ENCODE measurements around the gene STX18. TPM values are rescaled to one million over a fixed set of nuclear protein-coding genes. Genes with fewer than 3 reads are reported as not detected.

The STX18 gene
- total RNA-seq, 1 experiment from 2014 or later: 32.7 TPM

DNA sequence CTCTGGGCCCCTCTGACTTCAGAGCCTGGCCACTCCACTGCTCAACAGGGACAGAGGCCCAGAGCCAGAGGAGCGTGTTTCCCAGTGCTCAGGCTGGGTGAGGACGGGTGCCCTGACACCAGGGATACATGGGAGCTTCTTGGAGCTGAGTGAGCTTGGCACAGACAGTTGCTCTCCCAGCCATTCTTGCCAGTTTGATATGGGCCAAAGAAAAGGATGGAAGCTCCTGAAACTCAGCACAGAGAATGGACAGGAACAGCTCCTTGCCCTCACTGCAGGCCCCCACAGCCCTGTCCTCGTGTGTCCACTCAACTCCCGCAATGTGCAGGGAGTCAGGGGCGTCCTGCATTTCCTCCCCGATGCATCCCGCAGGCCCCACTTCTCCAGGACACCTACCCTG lies 116.2 kb downstream of the STX18 start:
- Mint-ChIP-seq H3K36me3 (ENCODE audit: insufficient read depth, unreplicated experiment) (peaks cover 23% of the 10 kb centered on the region), H3K27ac (ENCODE audit: low read depth, unreplicated experiment) (no peak overlapping the region), H3K9me3 (ENCODE audit: unreplicated experiment) (no peaks in the 10 kb centered on the region), H3K4me3 (ENCODE audit: unreplicated experiment) (no peak overlapping the region), H3K27me3 (ENCODE audit: insufficient read depth, unreplicated experiment) (no peaks in the 10 kb centered on the region), H3K4me1 (ENCODE audit: insufficient read depth, unreplicated experiment) (peaks cover 4% of the 10 kb centered on the region)
- no peak for DNase-seq (ENCODE audit: unreplicated experiment)
- ChIA-PET POLR2A (no interaction called here), CTCF (interaction anchor here (1.0 to 1.2 kb wide), 3 partner anchors 13 to 63 kb away, joined by 3 to 4 read pairs (median 4); no protein-coding TSS in a partner anchor)
- TF ChIP-seq, protein P1, sequence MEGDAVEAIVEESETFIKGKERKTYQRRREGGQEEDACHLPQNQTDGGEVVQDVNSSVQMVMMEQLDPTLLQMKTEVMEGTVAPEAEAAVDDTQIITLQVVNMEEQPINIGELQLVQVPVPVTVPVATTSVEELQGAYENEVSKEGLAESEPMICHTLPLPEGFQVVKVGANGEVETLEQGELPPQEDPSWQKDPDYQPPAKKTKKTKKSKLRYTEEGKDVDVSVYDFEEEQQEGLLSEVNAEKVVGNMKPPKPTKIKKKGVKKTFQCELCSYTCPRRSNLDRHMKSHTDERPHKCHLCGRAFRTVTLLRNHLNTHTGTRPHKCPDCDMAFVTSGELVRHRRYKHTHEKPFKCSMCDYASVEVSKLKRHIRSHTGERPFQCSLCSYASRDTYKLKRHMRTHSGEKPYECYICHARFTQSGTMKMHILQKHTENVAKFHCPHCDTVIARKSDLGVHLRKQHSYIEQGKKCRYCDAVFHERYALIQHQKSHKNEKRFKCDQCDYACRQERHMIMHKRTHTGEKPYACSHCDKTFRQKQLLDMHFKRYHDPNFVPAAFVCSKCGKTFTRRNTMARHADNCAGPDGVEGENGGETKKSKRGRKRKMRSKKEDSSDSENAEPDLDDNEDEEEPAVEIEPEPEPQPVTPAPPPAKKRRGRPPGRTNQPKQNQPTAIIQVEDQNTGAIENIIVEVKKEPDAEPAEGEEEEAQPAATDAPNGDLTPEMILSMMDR (IDR thresholded peaks at IDR 0.05; ENCODE audit: unreplicated experiment): no peak
- intact Hi-C loops (cut with micrococcal nuclease): no loop called here
- no TSS peak for BruUV-seq (replicated peaks)

- ChIA-PET CTCF (interaction anchor here (1.2 kb wide), 2 partner anchors 17 to 64 kb away, joined by 3 to 4 read pairs; no protein-coding TSS in a partner anchor), POLR2A (no interaction called here)
- TF ChIP-seq, protein P1 (IDR thresholded peaks at IDR 0.05; ENCODE audit: unreplicated experiment): no peak
- peaks cover 24% of the 10 kb centered on the region for H3K36me3 Mint-ChIP-seq (ENCODE audit: insufficient read depth, unreplicated experiment)
- H3K4me3 Mint-ChIP-seq (ENCODE audit: unreplicated experiment): no peak overlapping the region
- no peaks in the 10 kb centered on the region for H3K4me1 Mint-ChIP-seq (ENCODE audit: insufficient read depth, unreplicated experiment)
- BruUV-seq (replicated peaks): no TSS peak
- no peak overlapping the region for H3K27ac Mint-ChIP-seq (ENCODE audit: low read depth, unreplicated experiment)
- intact Hi-C loops (cut with micrococcal nuclease): no loop called here
- no peak for DNase-seq (ENCODE audit: unreplicated experiment)
- no peaks in the 10 kb centered on the region for H3K9me3 Mint-ChIP-seq (ENCODE audit: unreplicated experiment)
- no peaks in the 10 kb centered on the region for H3K27me3 Mint-ChIP-seq (ENCODE audit: insufficient read depth, unreplicated experiment)
Measured at GRCh38 chr4:4425119-4425690, 116.6 kb downstream of the STX18 start.

DNA sequence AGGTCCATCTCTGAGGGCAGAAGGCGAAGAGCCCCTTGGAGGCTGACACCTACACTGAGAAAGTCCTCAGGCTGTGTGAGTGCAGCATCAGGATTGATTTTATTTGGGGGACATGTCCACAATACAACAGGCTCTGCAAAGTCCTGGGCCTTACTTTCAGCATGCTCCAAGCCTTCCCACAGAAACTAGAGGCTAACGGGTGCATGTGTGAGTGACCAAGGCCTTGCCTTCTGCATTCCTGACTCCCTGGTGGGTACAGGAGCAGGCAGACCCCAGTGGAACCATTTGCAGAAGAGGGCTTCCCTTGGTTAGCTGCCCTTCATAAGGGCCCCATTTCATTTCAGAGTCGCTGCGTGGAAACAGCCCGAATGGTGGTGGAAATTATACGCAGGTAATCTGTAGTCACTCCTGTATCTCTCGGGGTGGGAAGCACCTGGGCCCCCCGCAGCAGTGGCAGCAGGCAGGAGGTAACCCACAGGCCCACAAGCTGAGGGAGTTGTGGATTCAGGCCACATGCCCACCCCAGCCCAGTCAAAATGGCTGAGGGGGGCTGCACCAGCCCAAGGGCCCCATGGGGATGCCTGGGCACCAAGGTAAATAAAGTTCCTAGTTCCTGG lies 117.2 kb downstream of the STX18 start:
- intact Hi-C loops (cut with micrococcal nuclease): no loop called here
- no peak overlapping the region for H3K27ac Mint-ChIP-seq (ENCODE audit: low read depth, unreplicated experiment)

More for the DNA sequence above, 117.2 kb downstream of the STX18 start:
- no peak for DNase-seq (ENCODE audit: unreplicated experiment)
- no TSS peak for BruUV-seq (replicated peaks)
- ChIA-PET POLR2A (interaction anchor here (1.0 kb wide), 1 partner anchor 17 kb away, joined by 3 read pairs; no protein-coding TSS in a partner anchor), CTCF (interaction anchor here (1.2 kb wide), 1 partner anchor 16 kb away, joined by 4 read pairs; no protein-coding TSS in a partner anchor)
- Mint-ChIP-seq H3K4me3 (ENCODE audit: unreplicated experiment) (no peak overlapping the region), H3K9me3 (ENCODE audit: unreplicated experiment) (no peaks in the 10 kb centered on the region), H3K4me1 (ENCODE audit: insufficient read depth, unreplicated experiment) (no peaks in the 10 kb centered on the region), H3K36me3 (ENCODE audit: insufficient read depth, unreplicated experiment) (peaks cover 25% of the 10 kb centered on the region), H3K27me3 (ENCODE audit: insufficient read depth, unreplicated experiment) (no peaks in the 10 kb centered on the region)
- TF ChIP-seq, protein P1 (IDR thresholded peaks at IDR 0.05; ENCODE audit: unreplicated experiment): no peak
